Stimulated activated CD8-positive, alpha-beta memory T cell treated with anti-CD3 and anti-CD28 coated beads, Interleukin-7, amount 100 ng/mL, for 48 hours (primary cell): ENCODE measurements around the gene FAM3A.
"Not testable (repeated sequence)": the region's sequence is repeated elsewhere in the genome, so short reads cannot be mapped to it uniquely, and the experiment has no call there.

ENCODE experiments used
- DNase-seq, 2 donors: peaks; one replicate each; pipeline ENCODE4 v3.0.0-alpha.2; 2020; ENCODE audit warnings: low read depth in 1 of 2; ENCODE audit errors: extremely low read depth in 1 of 2

The FAM3A gene

DNA sequence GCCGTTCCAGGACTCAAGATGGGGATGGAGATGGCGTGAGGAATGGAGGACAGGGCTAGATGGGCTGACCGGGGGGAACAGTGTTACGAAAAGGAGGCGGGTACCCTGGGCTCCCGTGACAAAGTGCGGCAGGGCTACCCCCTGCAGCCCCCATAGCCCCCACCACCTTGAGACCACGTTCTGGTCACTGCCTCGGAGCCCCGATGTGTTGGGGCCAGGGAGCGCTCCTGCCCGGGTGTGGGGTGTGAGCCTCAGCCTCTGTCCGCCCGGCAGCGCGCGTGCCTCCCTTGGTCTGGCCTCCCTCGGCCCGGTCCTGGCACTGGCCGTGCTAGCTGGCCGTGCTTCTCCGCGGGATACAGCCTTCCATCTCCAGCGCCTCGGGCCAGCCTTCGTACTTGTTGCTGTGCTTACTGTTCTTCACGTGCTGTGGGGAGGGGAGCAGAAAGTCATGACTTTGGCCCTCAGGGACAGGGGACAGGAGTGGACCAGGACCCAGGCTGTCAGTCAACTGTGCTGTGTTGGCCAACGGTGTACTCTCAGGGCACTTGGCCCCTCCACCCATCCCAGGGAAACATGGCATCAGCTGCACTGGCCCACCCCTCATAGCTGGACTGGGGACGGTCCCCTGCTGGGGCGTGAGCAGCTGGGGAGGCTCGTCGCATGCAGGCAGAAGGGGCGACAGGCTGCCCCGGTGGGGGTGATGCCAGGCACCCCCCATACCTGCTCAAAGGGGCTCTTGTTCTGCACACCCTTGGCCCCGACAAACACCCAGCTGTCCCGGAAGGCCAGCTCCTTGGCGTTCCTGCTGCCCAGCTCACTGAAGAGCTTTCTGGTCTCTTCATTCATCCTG lies 9.3 kb downstream of the FAM3A start:
- DNase-seq = no peak

DNA sequence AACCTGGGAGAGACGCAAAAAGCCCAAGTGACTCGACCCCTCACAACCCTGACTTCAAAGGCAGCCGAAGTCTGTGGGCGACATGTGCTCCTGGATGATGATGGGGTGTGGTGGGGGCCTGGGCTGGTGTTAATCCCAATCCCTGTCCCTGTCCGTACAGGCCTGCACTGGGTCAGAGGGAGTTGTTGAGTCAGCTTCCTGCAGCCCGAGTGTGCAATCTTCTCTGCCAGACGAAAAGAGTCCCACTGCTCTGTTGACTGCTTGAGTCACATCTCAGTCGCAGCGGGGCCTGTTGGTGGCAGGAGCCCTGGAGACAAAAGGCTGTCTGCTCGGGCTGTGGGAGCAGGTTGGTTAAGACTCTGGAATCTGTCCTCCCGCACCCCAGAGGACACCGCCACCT lies 10.3 kb downstream of the FAM3A start:
- no peak for DNase-seq

DNA sequence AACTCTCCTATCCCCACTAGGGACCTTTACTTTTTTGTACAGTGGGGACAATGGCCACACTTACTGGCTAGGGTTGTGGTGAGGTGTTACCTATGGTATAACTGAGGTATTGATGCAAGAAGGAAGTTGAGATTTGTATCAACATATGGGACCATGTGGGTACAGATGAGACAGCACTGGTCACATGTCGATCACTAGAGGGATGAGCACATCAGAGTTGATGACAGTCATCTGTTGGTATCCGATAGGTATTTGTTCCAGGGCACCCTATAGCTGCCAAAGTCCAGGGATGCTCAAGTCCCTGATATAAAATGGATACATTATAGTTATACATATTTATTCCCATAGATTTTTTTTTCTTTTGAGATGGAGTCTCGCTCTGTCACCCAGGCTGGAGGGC lies 13.0 kb downstream of the FAM3A start:
- DNase-seq = no peak

DNA sequence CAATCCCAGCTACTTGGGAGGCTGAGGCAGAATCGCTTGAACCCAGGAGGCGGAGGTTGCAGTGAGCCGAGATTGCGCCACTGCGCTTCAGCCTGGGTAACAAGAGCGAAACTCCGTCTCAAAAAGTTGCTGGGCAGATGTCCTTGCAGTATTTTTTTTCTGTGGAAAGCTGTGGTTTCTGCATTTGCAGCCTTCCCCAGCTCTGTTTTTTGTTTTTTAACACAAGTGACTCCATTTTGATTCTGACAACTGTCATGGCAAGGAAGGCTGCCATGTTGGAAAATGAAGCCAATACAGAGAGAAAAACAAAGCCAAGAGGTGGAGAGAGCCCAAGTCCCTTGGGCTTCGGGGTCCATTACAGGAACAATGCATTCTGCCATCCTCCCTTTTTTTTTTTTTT lies 13.9 kb downstream of the FAM3A start:
- DNase-seq = no peak

DNA sequence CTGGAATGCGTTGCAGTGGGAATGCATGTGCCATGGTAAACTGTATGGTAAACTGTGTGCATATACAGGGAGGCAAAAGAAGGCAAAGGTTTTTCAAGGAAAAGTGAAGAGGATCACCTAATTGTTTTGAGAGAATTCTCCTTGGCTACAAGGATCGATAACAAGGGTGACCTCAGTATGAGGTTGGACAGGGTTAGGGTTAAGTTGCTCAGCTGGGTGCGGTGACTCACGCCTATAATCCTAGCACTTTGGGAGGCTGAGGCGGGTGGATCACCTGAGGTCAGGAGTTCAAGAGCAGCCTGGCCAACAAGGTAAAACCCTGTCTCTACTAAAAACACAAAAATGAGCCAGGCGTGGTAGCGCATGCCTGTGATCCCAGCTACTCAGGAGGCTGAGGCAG lies 14.6 kb downstream of the FAM3A start:
- not testable (repeated sequence) for DNase-seq

DNA sequence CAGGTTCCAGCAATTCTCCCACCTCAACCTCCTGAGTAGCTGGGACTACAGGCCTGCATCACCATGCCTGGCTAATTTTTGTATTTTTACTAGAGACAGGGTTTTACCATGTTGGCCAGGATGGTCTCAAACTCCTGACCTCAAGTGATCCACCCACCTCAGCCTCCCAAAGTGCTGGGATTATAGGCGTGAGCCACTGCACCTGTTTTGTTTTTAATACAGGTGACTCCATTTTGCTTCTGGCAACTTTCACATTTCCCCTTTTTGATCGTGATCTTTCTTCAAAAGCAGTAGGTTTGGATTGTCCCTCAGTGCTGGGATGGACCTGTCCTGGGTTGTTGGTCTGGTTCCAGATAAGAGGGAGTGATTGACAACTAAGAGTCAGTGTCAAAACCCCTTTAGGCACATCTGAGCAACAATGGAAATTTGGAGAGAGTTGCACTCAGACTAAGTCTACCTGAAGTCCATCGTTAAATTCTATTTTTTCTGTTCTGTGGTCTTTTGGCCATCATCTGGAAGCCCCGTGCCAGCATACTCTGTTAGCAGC lies 19.4 kb downstream of the FAM3A start:
- not testable (repeated sequence) for DNase-seq

DNA sequence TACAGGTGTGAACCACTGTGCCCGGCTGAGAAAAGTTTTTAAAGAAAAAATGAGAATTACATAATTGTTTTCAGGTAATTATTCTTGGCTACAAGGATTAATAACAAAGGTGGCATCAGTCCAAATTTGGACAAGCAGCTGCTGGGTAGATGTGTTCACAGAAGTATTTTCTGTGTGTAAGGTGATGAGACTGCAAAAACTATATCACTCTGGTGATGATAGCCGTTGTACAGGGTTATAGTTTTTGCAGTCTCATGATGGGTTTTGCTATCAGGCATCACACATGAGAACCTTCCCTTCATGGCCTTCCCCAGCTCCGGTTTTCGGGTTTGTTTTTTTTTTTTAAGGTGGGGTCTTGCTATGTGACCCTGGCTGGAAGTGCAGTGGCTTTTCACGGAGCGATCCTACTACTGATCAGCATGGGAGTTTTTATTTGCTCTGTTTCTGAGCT lies 20.5 kb downstream of the FAM3A start:
- DNase-seq = no peak

DNA sequence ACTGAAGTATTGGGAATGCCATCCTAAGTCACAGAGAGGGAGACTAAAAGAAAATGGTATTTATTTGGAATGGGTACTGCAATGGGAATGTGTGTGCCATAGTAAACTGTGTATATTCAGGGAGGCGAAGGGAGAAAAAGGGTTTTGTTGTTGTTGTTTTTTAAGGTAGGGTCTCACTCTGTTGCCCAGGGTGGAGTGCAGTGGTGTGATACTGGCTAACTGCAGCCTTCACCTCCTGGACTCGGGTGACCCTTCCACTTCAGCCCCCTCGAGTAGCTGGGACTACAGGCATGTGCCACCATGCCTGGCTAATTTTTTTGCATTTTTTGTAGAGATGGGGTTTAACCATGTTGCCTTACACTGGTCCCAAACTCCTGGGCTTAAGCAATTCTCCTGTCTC lies 21.3 kb downstream of the FAM3A start:
- no peak for DNase-seq

DNA sequence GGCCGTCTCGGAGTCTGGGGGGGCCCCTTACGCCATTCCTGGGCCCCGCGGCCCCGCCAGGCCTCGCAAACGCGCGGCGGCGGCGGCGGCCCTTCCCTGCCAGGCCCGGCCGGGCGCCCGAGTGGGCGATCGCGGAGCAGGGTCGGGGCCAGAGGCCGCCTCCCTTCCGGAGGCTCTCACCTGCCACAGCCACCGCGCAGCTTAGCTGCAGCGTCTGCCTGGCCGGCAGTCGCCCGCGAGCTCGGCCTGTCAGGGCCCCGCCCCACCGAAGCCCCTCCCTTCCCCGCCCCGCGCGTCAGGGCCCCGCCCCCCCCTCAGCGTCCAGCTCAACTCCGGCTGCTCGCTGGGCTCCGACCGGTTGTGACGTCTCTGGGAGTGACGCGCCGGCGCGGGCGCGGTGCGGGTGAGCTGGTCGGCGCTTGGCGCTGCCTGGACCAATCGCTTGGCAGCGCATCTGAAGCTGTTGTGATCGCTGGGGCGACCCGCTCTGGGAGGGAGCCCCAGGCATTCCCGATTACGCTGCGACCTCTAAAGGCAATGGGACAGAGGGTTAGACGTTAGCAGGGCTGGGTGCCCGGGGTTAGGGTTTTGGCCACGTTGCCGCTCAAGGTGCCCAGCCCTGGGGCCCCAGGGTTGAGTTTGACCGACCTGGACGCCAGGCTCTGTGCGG lies 25.5 kb downstream of the FAM3A start, which contains the start of gene SLC10A3:
SLC10A3 (minus strand) TSS at position 216 of the 670 bp plus-strand sequence. CDS start 1,689 bp downstream, outside the sequence.
- DNase-seq = peak; percentile 83 to 84

DNA sequence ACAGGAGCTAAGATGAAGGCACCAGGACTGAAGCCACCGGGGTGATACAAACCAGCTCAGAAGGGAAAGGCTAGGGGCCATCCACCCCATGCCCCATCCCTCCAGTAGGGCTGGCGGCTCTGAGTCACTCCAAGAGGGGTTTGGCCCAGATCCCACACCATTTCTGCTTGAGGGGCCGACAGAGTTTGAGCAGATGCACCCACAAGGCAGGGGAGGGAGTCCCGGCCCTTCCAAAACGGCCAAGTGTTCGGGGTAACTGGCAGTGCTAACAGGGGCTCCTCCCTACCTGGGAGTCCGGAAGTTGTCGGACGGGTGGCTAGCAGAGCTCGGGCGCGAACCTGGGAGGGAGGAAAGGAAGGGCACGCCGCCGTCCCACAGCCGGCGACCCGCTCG lies 26.0 kb downstream of the FAM3A start:
- DNase-seq = no peak

DNA sequence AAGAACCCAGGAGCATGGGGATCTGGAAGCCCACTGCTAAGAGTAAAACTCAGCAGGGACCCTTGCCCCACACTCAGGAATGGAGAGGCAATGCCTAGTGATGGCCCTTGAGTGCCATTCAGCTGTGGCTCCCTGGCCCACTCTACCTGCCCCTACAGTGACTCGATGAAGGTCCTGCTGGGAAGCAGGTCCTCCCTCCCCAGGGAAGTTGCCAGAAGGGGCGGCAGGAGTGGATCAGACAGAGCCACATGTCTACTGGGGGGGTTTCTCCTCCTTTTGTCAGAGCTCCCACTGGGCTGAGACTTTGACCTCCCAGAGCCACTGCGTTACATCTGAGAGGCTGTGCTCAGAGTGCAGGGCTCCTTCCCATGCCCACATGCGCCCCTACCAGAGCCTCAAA lies 26.9 kb downstream of the FAM3A start:
- no peak for DNase-seq

DNA sequence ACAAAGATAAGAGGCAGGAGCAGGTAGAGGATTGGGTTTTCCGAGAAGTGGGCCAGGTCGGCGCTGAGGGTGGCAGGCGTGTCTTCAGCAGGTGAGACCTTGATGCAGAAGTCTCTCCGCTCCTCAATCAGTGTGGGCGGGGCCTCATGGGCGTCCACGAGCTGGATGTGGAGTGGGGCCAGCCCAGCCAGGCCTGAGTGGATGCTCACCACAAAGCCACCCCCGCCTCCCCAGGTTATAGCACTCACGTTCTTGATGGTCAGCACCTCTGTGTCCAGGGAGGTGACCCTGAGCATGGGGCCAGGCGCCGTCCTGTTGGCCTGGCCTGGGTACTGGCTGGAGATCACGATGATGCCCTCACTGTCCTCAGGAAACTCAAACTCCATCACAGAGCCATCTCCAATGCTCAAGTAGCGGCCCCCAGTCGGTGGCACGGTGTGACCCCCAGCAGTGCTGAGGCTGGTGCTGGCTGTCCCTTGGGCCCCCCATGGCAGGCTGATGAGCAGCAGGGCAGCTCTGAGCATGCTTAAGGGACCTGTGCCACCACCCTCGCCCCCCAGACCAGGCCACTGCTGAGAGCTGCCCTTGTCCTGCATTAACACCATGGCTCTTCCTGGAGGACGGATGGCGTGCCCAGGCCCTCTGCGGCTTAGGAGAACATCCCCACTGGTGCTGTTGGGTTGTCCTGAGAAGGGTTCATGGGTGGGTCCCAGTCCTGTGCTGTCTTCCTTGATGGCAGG lies 27.5 kb downstream of the FAM3A start:
- no peak for DNase-seq

DNA sequence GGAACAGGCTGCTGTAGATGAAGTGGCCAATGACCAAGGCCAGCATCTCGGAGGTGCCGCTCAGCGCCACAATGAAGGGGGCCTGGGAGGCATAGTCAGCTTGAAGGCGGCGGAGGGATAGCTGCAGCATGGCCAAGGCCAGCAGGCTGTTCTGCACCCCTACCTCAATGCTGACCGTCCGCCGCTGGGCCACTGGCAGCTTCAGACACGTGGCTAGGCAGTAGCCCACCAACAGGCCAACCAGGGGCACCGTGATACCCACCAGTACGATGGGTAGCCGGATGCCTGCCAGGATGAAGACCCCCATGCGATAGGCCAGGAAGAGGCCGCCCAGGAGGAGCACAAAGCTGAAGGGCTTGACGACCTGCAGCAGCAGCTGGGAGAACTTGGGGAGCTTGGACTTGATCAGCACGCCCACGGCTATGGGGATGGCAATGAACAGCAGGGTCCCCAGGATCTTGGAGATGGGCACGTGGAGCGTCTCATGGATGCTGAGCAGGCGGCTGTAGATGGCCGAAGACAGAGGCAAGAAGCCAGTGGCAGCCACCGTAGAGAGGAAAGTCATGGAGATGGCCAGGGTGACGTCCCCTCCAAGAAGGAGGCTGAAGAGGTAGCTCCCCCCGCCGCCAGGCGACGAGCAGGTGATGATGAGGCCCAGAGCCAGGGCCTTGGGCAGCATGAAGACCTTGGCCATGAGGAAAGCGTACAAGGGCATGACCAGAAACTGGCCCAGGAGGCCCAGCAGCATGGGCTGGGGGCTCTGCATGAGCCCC lies 28.3 kb downstream of the FAM3A start:
- no peak for DNase-seq

DNA sequence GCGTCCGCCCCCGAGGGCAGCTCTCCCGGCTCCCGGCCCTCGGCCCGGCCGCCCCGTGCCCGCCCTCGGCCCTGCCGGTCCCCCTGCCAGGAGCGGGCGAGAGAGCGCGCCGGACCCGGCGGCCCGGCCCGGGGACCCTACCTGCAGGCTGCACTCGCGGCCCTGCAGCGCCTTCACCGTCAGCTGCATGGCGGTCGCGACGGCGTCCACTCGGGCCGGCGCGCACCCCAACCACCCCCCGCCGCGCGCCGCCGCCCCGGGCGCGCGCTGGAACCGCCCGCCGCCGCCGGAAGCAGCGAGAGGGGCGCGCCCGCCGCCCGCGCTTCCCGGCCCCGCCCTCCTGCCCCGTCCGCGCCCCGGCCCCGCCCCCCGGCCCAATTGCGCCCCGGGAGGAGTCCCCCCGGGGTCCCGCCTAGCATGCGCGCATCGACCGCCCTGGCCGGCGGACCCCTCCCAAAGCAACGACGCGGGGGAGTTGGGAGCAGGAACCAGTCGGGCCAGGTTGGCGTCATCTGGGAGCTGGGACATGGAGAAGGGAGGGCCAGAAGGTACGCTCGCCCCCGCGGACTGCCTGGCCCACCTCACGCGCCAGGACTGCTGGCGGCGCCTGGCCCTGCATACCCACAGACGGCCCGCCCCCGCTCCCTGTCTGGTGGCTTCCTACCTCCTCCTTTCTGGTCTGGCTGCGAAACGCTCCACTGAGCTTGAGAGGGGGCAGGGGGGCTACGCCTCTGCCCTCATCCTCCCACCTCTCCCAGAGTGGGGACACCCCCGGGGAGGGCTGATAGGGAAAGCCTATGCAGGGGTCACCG lies 29.4 kb downstream of the FAM3A start, which contains the start of gene UBL4A:
UBL4A (minus strand) TSS at position 220 of the 812 bp plus-strand sequence; CDS start at position 189, 31 bp downstream.
- peak; percentile 33 to 39 for DNase-seq

DNA sequence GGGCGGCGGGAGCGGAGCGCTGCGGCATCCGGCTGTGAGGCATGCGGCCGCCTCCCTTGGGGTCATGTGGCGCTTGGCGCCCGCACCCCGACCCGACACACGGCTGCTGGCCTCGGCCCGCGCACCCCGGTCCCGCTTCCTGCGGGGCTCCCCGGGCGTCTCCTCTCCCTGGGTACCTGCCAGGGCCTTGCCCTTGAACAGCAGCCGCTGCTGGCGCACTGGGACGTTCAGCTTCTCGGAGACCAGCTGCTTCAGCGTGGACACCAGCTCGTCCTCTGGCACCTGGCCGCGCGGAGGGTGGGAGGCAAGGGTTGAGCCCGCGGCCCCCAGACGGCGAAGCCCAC lies 30.0 kb downstream of the FAM3A start:
- DNase-seq = no peak

DNA sequence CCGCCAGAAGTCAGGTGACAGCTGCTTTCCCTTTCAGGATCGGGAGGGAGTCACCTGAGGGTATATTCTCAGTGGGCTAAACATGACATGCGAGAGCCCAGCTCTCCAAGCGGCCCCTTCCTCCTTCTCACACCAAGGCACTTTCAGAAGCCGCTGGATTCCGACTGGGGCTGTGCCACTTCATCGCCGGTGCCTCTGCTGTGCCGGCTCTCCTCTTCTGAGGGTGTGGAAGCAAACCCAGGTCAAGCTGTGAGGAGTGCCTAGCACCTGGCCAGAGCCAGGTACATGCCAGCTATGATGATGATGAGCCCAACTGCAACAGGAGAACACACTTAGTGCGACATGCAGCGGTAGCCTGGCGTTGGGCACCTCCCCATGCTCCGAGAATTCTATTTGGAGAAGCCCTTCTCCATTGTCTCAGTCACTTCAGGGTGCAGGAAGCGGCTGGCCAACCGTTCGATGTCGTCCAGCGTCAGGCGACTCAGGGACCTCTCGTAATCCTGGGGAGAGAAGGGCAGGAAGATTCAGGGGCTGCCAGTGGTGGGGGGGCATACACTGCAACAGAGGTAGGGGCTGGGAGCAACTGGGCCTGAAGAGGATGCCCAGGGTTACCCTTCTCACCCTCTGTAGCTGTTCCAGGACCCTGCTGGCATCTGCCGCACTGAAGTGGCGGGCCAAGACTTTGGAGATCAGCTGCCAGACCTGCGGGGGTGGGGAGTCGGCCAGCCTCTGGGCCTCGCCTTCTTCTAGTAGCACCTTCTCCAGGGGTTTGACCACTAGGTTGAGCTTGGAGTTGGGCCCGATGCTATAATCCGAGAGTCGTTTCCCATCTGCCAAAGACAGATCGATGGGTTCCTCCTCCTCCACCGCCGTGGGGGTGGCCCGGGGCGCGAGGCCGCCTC lies 30.6 kb downstream of the FAM3A start:
- no peak for DNase-seq

DNA sequence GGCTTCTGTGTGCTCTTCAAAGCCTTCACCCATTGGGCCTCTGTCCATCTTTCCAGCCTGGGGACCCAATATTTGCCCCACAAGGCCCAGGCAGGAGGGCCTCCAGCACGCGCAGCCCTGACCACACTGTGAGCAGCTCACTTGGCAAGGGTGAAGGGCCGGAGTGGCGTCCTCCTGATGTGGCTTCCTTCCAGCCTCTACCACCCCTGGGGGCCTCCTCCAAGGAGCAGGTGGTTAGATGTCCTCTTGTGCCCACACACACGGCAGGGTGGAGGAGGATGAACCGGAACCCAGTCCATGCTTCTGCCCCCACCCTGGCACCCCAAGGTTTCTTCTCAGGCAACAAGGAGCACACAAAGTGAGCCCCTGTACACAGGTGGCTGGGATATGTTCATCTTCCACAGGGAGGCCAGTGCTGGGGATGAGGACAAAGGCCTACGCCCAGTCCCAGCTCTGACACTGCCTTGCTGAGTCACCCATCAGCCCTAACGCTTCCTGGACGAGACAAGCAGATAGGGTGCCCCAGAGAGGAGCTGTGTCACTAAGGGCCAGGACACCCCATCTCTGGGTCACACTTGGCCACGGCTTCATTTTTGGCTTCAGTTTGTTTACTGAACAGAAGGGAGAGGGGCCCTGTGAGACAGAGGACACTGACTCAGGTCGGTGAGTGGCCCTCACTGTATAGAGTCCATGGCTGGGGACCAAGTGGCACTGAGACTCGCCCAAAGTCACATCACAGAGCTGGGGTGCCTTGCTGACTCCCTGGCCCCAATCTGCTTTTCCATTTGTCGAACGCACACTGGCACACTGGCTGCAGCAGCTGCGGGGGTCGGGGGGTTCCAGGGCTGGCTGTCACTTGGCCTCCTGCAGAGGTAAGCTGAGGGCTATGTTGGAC lies 31.5 kb downstream of the FAM3A start:
- no peak for DNase-seq

DNA sequence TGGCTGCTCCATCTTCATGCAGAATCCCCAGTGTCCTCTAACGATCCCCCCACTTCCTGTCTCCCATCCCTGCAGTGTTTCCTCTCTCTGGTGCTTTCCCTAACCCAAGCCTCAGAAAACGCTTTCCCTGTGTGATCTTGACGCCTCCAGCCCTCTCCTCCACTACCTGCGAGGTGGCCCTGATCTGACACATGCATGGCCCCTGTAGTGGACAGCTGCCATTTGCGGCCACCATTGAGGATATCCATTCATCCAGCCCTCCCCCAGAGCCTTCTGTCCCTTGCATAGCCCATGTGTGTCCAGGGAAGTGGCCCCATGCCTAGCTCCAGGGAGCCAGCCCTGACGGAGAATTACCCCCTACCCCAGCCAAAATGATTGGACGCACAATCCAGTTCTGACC lies 32.7 kb downstream of the FAM3A start:
- no peak for DNase-seq
